Measurements from ENCODE around the gene AGPAT2. TPM values are rescaled to one million over a fixed set of nuclear protein-coding genes. Genes with fewer than 3 reads are reported as not detected.
A peak's percentile ranks its signal among the peaks of the same experiment; 100 is the strongest.

AGPAT2 gene
- total RNA-seq, 2 donors from 2014 or later: 71.9 to 81.9 TPM

DNA sequence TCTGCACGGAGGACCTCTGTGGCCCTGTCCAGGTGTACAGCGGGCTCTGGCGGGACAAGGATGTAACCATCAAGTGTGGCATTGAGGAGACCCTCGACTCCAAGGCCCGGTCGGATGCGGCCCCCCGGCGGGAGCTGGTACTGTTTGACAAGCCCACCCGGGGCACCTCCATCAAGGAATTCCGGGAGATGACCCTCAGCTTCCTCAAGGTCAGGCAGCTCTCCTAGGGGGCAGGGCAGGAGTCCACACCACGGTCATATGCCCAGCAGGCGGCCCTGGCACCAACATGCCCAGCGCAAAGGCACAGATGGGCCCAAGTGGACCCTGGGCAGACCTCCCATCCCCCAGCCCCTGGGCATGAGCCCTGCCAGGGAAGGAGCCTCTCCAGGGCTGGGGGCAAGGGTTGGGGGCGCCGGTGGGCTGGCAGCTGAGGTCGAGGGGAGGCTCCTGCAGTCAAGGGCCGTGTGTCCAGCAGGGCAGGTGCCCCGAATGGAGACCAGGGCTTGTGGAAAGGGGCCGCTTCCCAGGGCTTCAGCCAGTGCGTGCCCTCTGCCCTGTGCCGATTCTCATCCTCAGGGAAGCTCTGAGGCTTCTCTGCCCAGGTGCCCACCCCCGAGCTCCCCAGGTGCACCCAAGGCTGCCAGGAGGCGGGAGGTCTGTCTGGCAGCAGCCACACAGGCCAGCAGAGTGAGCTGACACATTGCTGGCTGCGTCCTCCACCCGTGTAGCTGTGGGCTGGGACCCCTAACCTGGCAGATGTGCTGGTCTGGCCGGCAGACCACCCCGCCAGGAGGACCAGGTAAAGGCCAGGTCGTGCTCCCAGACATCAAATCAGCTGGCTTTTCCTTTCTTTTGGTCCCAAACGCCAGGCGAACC, 35.1 kb upstream of the AGPAT2 start:
- Histone ChIP-seq H3K9me3 (no peaks in the 10 kb centered on the region), H3K4me3 (no peak overlapping the region), H3K27ac (peak overlapping the region; percentile 85 to 88), H3K36me3 (peaks cover 54% of the 10 kb centered on the region), H3K27me3 (no peaks in the 10 kb centered on the region), H3K4me1 (peaks cover 0 to 85% of the 10 kb centered on the region in 2 donors)
- TF ChIP-seq, protein P1, sequence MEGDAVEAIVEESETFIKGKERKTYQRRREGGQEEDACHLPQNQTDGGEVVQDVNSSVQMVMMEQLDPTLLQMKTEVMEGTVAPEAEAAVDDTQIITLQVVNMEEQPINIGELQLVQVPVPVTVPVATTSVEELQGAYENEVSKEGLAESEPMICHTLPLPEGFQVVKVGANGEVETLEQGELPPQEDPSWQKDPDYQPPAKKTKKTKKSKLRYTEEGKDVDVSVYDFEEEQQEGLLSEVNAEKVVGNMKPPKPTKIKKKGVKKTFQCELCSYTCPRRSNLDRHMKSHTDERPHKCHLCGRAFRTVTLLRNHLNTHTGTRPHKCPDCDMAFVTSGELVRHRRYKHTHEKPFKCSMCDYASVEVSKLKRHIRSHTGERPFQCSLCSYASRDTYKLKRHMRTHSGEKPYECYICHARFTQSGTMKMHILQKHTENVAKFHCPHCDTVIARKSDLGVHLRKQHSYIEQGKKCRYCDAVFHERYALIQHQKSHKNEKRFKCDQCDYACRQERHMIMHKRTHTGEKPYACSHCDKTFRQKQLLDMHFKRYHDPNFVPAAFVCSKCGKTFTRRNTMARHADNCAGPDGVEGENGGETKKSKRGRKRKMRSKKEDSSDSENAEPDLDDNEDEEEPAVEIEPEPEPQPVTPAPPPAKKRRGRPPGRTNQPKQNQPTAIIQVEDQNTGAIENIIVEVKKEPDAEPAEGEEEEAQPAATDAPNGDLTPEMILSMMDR (IDR thresholded peaks at IDR 0.05): no peak
- no peak for DNase-seq (ENCODE audit: low spot score)

DNA sequence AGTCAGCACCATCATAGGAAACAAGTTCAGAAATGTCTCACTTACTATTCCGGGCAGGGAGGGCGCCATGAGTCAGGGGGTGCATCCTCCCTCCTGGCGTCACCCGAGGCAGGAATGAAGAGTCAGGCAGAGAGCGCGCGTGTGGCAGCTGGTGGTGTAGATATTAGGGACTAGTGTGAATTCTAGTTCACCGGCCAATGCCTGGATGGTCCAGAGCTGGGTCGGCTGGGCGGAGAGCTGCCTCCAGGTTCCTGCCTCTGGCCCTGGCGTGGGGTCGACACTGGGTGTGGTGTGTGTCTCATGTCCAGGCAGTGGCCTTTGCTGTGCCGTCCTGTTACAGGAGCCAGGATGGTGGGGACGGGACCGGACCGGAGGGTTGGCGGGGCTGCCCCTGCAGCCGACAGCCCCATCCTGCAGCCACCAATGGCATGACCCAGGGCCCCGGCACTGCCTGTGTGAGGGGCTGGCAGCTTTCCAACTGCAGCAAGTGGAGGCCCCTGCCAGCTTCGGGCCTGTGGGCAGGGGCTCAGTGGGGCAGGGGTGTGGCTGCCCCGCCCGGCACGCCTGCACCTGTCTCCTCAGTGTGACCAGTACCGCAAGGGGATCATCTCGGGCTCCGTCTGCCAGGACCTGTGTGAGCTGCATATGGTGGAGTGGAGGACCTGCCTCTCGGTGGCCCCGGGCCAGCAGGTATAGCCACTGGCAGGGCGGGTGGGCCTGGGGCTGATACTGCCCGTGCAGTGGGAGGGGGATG, 34.3 kb upstream of the AGPAT2 start:
- Histone ChIP-seq H3K27me3 (no peaks in the 10 kb centered on the region), H3K9me3 (no peaks in the 10 kb centered on the region), H3K36me3 (peaks cover 50% of the 10 kb centered on the region), H3K4me1 (peaks cover 0 to 77% of the 10 kb centered on the region in 2 donors), H3K27ac (peak overlapping the region; percentile 85 to 88), H3K4me3 (no peak overlapping the region)
- peak; percentile 89 for DNase-seq (ENCODE audit: low spot score)
- TF ChIP-seq, protein P1 (IDR thresholded peaks at IDR 0.05): no peak

DNA sequence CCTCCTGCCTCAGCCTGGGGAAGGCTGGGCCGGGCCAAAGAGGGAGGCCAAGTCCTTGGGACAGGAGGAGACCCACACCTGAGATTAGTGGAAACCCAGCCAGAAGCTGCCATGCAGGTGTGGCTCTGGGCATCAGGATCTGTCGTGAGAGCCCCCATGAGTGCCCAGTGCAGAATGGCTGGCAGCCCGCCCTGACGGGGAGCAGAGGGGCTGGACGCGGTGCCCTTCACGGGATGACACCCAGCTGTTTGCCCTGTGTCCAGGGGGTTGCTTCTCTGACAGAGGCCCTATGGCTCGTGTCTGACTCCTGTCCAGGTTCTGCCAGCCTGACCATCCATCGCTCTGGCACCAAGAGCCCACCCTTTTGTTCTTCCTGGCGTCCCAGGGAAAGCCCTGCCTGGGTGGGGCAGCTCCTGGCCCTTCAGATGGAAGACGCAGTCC, 33.7 kb upstream of the AGPAT2 start:
- TF ChIP-seq, protein P1 (IDR thresholded peaks at IDR 0.05): no peak
- no peak for DNase-seq (ENCODE audit: low spot score)
- Histone ChIP-seq H3K27ac (peak overlapping the region; percentile 85 to 88), H3K4me3 (no peak overlapping the region), H3K36me3 (peaks cover 44% of the 10 kb centered on the region), H3K9me3 (no peaks in the 10 kb centered on the region), H3K4me1 (peaks cover 0 to 71% of the 10 kb centered on the region in 2 donors), H3K27me3 (no peaks in the 10 kb centered on the region)

DNA sequence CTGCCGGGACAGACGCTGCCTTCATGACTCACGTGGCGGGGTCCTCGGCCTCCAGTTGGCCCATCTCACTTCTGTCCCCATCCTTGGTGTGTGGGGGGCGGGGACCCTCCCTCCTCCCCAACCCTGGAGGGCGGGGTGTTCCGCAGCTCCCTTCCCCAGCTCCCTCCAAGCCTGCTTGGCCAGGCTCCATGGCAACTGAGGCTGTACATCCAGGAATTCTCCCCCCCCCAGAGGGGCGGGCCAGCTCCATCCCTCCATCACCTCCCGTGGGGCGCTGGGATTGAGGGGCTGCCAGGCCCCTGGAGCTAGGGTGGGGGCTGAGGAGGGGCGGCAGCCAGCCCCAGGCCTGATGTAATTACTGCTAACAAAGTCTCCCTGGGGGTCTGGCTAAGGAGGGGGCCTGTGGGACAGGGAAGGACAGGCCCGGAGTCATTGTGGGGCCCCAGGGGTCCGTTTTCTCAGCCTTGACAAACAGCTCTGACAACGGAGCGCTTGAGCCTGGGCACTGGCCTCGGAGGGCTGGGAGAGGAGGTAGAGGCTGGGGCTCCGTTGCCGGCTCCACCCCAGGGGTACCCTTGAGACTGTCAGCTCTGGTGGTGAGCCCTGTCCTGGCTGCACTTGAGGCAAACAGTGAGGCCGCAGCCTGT, 33.1 kb upstream of the AGPAT2 start:
- peak overlapping the region; percentile 85 to 88 for H3K27ac ChIP-seq
- TF ChIP-seq, protein P1 (IDR thresholded peaks at IDR 0.05): no peak
- peaks cover 39% of the 10 kb centered on the region for H3K36me3 ChIP-seq
- H3K27me3 ChIP-seq: no peaks in the 10 kb centered on the region
- no peaks in the 10 kb centered on the region for H3K9me3 ChIP-seq
- DNase-seq (ENCODE audit: low spot score): no peak
- no peak overlapping the region for H3K4me3 ChIP-seq
- H3K4me1 ChIP-seq: peaks cover 0 to 68% of the 10 kb centered on the region in 2 donors

DNA sequence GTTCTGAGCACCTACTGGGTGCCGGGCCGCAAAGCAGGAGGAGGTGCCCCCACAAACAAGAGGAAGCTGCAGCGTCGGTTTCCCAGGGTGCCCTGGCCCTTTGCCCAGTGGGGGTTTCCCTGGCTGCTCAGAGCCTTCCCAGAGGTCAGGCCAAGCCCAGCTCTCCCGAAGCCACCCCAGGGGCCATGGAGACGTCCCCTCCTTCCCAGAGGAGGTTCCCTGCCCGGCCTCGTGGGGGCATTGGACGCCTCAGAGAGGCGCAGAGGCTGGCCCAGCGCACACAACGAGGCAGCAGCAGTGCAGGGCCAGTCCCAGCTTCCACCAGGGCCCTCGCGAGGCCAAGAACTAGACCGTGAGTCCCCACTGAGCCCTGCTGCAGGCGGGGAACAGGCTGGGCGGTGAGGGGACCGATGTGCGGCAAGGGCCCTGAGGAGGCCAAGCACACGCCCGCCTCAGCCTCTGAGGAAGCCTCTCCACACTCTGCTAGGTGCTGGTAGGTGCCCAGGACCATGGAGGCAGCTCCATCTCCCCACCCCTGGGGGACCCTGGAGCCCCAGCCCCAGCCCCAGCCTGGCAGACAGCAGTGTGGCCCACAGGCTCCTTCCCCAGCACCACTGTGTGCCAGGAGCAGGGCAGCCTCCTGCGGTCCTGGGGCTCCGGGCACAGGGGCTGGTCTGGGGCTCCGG, 32.1 kb upstream of the AGPAT2 start:
- Histone ChIP-seq H3K9me3 (no peaks in the 10 kb centered on the region), H3K4me1 (peaks cover 0 to 67% of the 10 kb centered on the region in 2 donors), H3K36me3 (peaks cover 28% of the 10 kb centered on the region), H3K27me3 (no peaks in the 10 kb centered on the region), H3K27ac (peak overlapping the region; percentile 85 to 88), H3K4me3 (no peak overlapping the region)
- TF ChIP-seq, protein P1 (IDR thresholded peaks at IDR 0.05): no peak
- no peak for DNase-seq (ENCODE audit: low spot score)

All from right atrium auricular region (tissue), 2 donors.